Activated CD4-positive, alpha-beta T cell treated with anti-CD3 and anti-CD28 coated beads, Interleukin-2, Interleukin-6, amounts not matched to agents 100 ng/mL and 50 ng/mL, durations not matched to agents 16 hours and 8 hours (primary cell): Measurements from ENCODE around the gene OSR1.

ENCODE experiments used
- DNase-seq: peaks from one replicate; pipeline ENCODE4 v3.0.0-alpha.2; 2020

Gene OSR1

GRCh38 chr2:19357402-19358241 is 801 bp downstream of the OSR1 start:
- no peak for DNase-seq

- no peak for DNase-seq
Measured at GRCh38 chr2:19356545-19357401, 1.6 kb downstream of the OSR1 start.

- no peak for DNase-seq
Measured at GRCh38 chr2:19355931-19356544, 2.4 kb downstream of the OSR1 start.

- no peak for DNase-seq
Measured at GRCh38 chr2:19355416-19355821, 3.0 kb downstream of the OSR1 start.

- DNase-seq: no peak
Measured at GRCh38 chr2:19355014-19355405, 3.4 kb downstream of the OSR1 start.

GRCh38 chr2:19353721-19354050 is 4.7 kb downstream of the OSR1 start:
- no peak for DNase-seq

- DNase-seq: no peak
Measured at GRCh38 chr2:19352946-19353720, 5.3 kb downstream of the OSR1 start.

- no peak for DNase-seq
Measured at GRCh38 chr2:19351899-19352697, 6.3 kb downstream of the OSR1 start.

- no peak for DNase-seq
Measured at GRCh38 chr2:19351499-19351898, 6.9 kb downstream of the OSR1 start.

- DNase-seq: no peak
Measured at GRCh38 chr2:19350678-19351401, 7.6 kb downstream of the OSR1 start.

- peak; percentile 70 for DNase-seq
Measured at GRCh38 chr2:19349911-19350677, 8.3 kb downstream of the OSR1 start.

GRCh38 chr2:19348692-19349091 is 9.7 kb downstream of the OSR1 start:
- DNase-seq: no peak

- peak; percentile 95 for DNase-seq
Measured at GRCh38 chr2:19347619-19348562, 10.5 kb downstream of the OSR1 start.

- DNase-seq: no peak
Measured at GRCh38 chr2:19346983-19347618, 11.3 kb downstream of the OSR1 start.

GRCh38 chr2:19337742-19338141 is 20.7 kb downstream of the OSR1 start:
- no peak for DNase-seq

GRCh38 chr2:19337202-19337601 is 21.2 kb downstream of the OSR1 start:
- DNase-seq: no peak

- no peak for DNase-seq
Measured at GRCh38 chr2:19336781-19337180, 21.6 kb downstream of the OSR1 start.

- no peak for DNase-seq
Measured at GRCh38 chr2:19332503-19332902, 25.9 kb downstream of the OSR1 start.

- DNase-seq: no peak
Measured at GRCh38 chr2:19331450-19331849, 27.0 kb downstream of the OSR1 start.
